GM18870 (cell line): Measurements from ENCODE around the gene SHC3.
"Not testable (repeated sequence)": the region's sequence is repeated elsewhere in the genome, so short reads cannot be mapped to it uniquely, and the experiment has no call there.

Source experiments
- ATAC-seq: cut with Tn5 transposase; IDR thresholded peaks from one replicate; pipeline ENCODE4 v1.9.1; 2021; ENCODE audit warnings: moderate library complexity; ENCODE audit not compliant: unreplicated experiment

The SHC3 gene

GRCh38 chr9:89177944-89178829 lies at the start of gene SHC3:
SHC3 (minus strand) TSS chr9:89178818; CDS start chr9:89178460, 358 bp downstream.
- no peak for ATAC-seq

- no peak for ATAC-seq
Measured at GRCh38 chr9:89225991-89226471, 47.4 kb upstream of the SHC3 start.

- ATAC-seq, result no peak
Measured at GRCh38 chr9:89225587-89225986, 47.0 kb upstream of the SHC3 start.

GRCh38 chr9:89225036-89225435 lies 46.4 kb upstream of the SHC3 start:
- ATAC-seq, result no peak

- ATAC-seq, result no peak
Measured at GRCh38 chr9:89224633-89225032, 46.0 kb upstream of the SHC3 start.

- ATAC-seq, result no peak
Measured at GRCh38 chr9:89223396-89223977, 44.9 kb upstream of the SHC3 start.

GRCh38 chr9:89219637-89220036 lies 41.0 kb upstream of the SHC3 start:
- no peak for ATAC-seq

GRCh38 chr9:89218040-89218928 lies 39.7 kb upstream of the SHC3 start:
- ATAC-seq, result no peak

GRCh38 chr9:89215342-89215741 lies 36.7 kb upstream of the SHC3 start:
- ATAC-seq, result no peak

GRCh38 chr9:89213396-89213880 lies 34.8 kb upstream of the SHC3 start:
- ATAC-seq, result no peak

- ATAC-seq, result no peak
Measured at GRCh38 chr9:89212171-89212570, 33.6 kb upstream of the SHC3 start.

GRCh38 chr9:89209311-89209710 lies 30.7 kb upstream of the SHC3 start:
- ATAC-seq, result not testable (repeated sequence)

- no peak for ATAC-seq
Measured at GRCh38 chr9:89207026-89207425, 28.4 kb upstream of the SHC3 start.

- no peak for ATAC-seq
Measured at GRCh38 chr9:89204801-89205200, 26.2 kb upstream of the SHC3 start.

- no peak for ATAC-seq
Measured at GRCh38 chr9:89195131-89195797, 16.6 kb upstream of the SHC3 start.

GRCh38 chr9:89194421-89195130 lies 16.0 kb upstream of the SHC3 start:
- ATAC-seq, result no peak

GRCh38 chr9:89191004-89191403 lies 12.4 kb upstream of the SHC3 start:
- no peak for ATAC-seq

- no peak for ATAC-seq
Measured at GRCh38 chr9:89189215-89189614, 10.6 kb upstream of the SHC3 start.

- ATAC-seq, result no peak
Measured at GRCh38 chr9:89187950-89188349, 9.3 kb upstream of the SHC3 start.

GRCh38 chr9:89187541-89187940 lies 8.9 kb upstream of the SHC3 start:
- no peak for ATAC-seq
